GM12873 (cell line): ENCODE results near the gene FAM168B.

Experiments used
- CTCF ChIP-seq: IDR thresholded peaks from 2 replicates; pipeline ENCODE4 v1.5.1; 2012; ENCODE audit warnings: low read depth, mild to moderate bottlenecking, moderate library complexity, low read length, control low read depth; ENCODE audit not compliant: insufficient read depth; ENCODE audit errors: missing control alignments

Gene FAM168B

GRCh38 chr2:131038258-131039100 is 54.8 kb downstream of the FAM168B start:
- no peak for TF ChIP-seq CTCF

GRCh38 chr2:131037398-131038257 is 55.6 kb downstream of the FAM168B start:
- TF ChIP-seq CTCF = no peak

- TF ChIP-seq CTCF = no peak
These were observed 56.4 kb downstream of the FAM168B start for GRCh38 chr2:131036696-131037397.

- no peak for TF ChIP-seq CTCF
These were observed 57.0 kb downstream of the FAM168B start for GRCh38 chr2:131036269-131036668.

- TF ChIP-seq CTCF = no peak
These were observed 57.4 kb downstream of the FAM168B start for GRCh38 chr2:131035826-131036231.

- no peak for TF ChIP-seq CTCF
These were observed 58.0 kb downstream of the FAM168B start for GRCh38 chr2:131035112-131035825.
